ENCODE measurements around the gene DGKI.

Gene DGKI

DNA sequence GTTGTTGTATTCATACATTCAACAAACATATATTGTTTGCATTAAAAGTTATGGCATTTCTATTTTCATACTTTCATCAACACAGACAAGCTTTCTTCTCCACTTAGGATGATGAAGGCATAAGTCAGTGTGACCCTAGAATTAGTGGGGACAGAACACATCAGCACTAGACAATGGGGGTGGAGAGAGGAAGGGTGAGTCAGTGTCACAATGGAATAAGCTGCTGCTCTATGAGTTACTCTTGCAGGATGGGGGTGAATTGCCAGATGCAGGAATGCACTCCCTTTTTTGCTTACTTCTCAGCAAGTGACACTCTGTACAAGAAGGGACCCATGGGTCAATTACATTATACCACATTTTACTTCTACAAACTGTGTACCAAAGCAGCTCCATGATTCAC lies 74.0 kb downstream of the DGKI start:
- Histone ChIP-seq H3K27me3 (replicated peaks) (no peaks in the 10 kb centered on the region), H3K4me3 (ENCODE audit: low read depth, low read length) (no peak overlapping the region), H3K27ac (peak overlapping the region; percentile 96), H3K36me3 (replicated peaks) (no peaks in the 10 kb centered on the region)
- DNase-seq, result peak; percentile 90
- TF ChIP-seq, protein P1, sequence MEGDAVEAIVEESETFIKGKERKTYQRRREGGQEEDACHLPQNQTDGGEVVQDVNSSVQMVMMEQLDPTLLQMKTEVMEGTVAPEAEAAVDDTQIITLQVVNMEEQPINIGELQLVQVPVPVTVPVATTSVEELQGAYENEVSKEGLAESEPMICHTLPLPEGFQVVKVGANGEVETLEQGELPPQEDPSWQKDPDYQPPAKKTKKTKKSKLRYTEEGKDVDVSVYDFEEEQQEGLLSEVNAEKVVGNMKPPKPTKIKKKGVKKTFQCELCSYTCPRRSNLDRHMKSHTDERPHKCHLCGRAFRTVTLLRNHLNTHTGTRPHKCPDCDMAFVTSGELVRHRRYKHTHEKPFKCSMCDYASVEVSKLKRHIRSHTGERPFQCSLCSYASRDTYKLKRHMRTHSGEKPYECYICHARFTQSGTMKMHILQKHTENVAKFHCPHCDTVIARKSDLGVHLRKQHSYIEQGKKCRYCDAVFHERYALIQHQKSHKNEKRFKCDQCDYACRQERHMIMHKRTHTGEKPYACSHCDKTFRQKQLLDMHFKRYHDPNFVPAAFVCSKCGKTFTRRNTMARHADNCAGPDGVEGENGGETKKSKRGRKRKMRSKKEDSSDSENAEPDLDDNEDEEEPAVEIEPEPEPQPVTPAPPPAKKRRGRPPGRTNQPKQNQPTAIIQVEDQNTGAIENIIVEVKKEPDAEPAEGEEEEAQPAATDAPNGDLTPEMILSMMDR (IDR thresholded peaks at IDR 0.05; ENCODE audit: low read depth, low read length, missing control alignments), result no peak
- in situ Hi-C loops (cut with HindIII; ENCODE audit: low pct_ligation_motif_present, low sequenced_read_pairs), result no loop called here

- TF ChIP-seq, protein P1 (IDR thresholded peaks at IDR 0.05; ENCODE audit: low read depth, low read length, missing control alignments), result no peak
- peak overlapping the region; percentile 96 for H3K27ac ChIP-seq
- no peaks in the 10 kb centered on the region for H3K27me3 ChIP-seq (replicated peaks)
- no peaks in the 10 kb centered on the region for H3K36me3 ChIP-seq (replicated peaks)
- in situ Hi-C loops (cut with HindIII; ENCODE audit: low pct_ligation_motif_present, low sequenced_read_pairs), result no loop called here
- DNase-seq, result peak; percentile 72
- no peak overlapping the region for H3K4me3 ChIP-seq (ENCODE audit: low read depth, low read length)
Observed at GRCh38 chr7:137772316-137772715, 74.5 kb downstream of the DGKI start.

DNA sequence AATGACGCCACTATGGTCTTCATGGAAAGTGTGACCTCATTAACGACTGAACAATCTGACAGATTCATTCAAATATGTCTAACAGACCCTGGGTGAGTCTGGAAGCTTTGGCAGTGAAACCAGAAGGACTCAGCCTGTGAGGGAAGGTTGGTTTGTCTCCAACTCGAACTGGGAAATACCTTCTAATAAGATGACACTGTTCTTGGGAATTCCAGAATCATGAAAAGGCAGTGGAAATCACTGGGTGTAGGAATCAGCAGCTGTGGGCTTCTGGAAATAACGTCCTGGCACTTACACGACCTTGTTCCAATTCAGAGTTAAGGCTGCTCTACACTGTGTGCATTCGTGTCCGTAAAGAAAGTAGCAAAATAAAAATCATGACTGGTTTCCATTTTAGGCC lies 75.1 kb downstream of the DGKI start:
- H3K4me3 ChIP-seq (ENCODE audit: low read depth, low read length), result no peak overlapping the region
- peak overlapping the region; percentile 96 for H3K27ac ChIP-seq
- no peaks in the 10 kb centered on the region for H3K27me3 ChIP-seq (replicated peaks)
- H3K36me3 ChIP-seq (replicated peaks), result no peaks in the 10 kb centered on the region
- DNase-seq, result peak; percentile 91
- TF ChIP-seq, protein P1 (IDR thresholded peaks at IDR 0.05; ENCODE audit: low read depth, low read length, missing control alignments), result no peak
- in situ Hi-C loops (cut with HindIII; ENCODE audit: low pct_ligation_motif_present, low sequenced_read_pairs), result no loop called here

- no peak for DNase-seq
- in situ Hi-C loops (cut with HindIII; ENCODE audit: low pct_ligation_motif_present, low sequenced_read_pairs), result no loop called here
- Histone ChIP-seq H3K27ac (peak overlapping the region; percentile 96), H3K27me3 (replicated peaks) (no peaks in the 10 kb centered on the region), H3K4me3 (ENCODE audit: low read depth, low read length) (no peak overlapping the region), H3K36me3 (replicated peaks) (no peaks in the 10 kb centered on the region)
- TF ChIP-seq, protein P1 (IDR thresholded peaks at IDR 0.05; ENCODE audit: low read depth, low read length, missing control alignments), result no peak
Observed at GRCh38 chr7:137771273-137771672, 75.5 kb downstream of the DGKI start.

DNA sequence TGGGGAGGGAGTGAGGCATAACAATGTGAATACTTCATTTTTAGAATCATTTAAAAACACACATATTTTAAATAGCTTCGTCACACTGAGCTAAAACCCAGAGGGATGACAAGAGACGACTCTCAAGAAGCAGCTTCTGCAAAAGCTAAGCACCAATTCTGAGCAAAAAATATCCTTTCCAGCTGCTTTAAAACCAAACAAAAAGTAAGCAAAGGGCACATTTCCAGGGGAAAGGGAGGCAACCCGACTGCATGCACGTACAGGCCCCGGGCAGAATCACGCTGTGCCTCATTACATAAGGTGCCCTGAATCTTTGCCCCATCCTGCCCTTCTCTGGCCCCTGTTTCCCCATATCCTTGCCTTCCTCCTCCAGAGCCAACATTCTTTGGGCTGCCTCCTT lies 78.4 kb downstream of the DGKI start:
- Histone ChIP-seq H3K36me3 (replicated peaks) (no peaks in the 10 kb centered on the region), H3K4me3 (ENCODE audit: low read depth, low read length) (no peak overlapping the region), H3K27ac (no peak overlapping the region), H3K27me3 (replicated peaks) (no peaks in the 10 kb centered on the region)
- no peak for DNase-seq
- TF ChIP-seq, protein P1 (IDR thresholded peaks at IDR 0.05; ENCODE audit: low read depth, low read length, missing control alignments), result no peak
- in situ Hi-C loops (cut with HindIII; ENCODE audit: low pct_ligation_motif_present, low sequenced_read_pairs), result no loop called here

DNA sequence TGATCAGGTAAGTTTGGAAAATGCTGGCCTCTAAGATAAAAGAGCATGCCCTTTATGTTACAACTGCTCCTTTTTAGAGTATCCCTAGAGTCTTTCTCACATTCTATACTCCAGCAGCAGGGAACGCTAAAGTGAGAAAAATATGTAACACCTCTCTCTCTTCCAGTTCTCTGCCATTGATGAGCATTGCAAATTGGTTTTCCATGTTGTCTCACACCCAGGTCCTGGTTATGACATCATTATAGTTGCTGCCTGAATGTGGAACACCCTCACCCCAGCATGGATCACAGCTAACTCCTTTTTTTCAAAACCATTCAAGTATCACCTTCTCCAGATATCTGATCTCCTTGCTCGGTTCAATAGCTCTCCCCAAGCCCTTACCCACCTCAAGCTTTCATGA lies 84.4 kb downstream of the DGKI start:
- no peaks in the 10 kb centered on the region for H3K27me3 ChIP-seq (replicated peaks)
- in situ Hi-C loops (cut with HindIII; ENCODE audit: low pct_ligation_motif_present, low sequenced_read_pairs), result no loop called here

More for the DNA sequence above, 84.4 kb downstream of the DGKI start:
- TF ChIP-seq, protein P1 (IDR thresholded peaks at IDR 0.05; ENCODE audit: low read depth, low read length, missing control alignments), result no peak
- Histone ChIP-seq H3K27ac (no peak overlapping the region), H3K4me3 (ENCODE audit: low read depth, low read length) (no peak overlapping the region), H3K36me3 (replicated peaks) (no peaks in the 10 kb centered on the region)
- no peak for DNase-seq

Measured in brain microvascular endothelial cell (primary cell).